ENCODE measurements around the gene GADD45B.
"Not testable (repeated sequence)": the region's sequence is repeated elsewhere in the genome, so short reads cannot be mapped to it uniquely, and the experiment has no call there.

The GADD45B gene

DNA sequence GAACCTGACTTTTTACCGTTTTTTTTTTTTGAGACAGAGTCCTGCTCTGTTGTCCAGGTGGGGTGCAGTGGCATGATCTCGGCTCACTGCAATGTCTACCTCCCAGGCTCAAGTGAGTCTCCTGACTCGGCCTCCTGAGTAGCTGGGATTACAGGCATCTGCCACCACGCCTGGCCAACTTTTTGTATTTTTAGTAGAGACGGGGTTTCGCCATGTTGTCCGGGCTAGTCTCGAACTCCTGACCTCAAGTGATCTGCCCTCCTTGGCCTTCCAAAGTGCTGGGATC, 6.1 kb upstream of the GADD45B start:
- DNase-seq: not testable (repeated sequence)

DNA sequence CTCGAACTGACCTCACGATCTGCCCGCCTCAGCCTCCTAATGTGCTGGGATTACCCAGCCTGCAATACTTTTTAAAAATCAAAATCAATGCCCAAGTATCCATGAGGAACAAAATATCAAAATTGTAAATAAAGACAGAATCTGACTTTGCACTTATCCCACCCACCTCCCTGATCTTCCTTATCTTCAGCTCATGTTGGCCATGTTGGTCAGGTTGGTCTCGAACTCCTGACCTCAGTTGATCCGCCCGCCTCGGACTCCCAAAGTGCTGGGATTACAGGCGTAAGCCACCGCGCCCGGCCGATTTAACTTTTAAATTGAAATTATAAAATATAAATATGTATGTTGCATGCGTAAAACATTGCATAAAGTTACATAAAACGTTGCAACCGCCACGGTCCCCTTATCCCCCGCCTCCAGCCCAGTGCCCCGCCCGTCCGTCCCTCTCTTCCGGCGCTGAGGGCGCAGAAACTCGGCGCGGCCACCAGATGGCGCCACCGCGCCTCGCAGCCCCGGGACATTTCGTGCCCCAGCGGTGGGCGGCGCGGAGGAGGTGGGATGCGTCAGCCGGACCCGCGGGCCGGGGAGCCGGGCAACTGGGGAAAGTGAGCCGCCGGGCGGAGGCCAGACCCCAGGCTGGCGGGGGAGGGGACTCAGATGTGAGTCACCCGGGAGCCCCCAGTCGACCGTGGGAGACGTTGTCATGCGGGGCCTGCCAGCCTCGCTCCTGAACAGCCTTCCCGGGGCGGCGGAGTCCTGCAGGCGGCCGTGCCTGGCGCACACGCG, 1.5 kb upstream of the GADD45B start:
- peak; percentile 95 for DNase-seq

DNA sequence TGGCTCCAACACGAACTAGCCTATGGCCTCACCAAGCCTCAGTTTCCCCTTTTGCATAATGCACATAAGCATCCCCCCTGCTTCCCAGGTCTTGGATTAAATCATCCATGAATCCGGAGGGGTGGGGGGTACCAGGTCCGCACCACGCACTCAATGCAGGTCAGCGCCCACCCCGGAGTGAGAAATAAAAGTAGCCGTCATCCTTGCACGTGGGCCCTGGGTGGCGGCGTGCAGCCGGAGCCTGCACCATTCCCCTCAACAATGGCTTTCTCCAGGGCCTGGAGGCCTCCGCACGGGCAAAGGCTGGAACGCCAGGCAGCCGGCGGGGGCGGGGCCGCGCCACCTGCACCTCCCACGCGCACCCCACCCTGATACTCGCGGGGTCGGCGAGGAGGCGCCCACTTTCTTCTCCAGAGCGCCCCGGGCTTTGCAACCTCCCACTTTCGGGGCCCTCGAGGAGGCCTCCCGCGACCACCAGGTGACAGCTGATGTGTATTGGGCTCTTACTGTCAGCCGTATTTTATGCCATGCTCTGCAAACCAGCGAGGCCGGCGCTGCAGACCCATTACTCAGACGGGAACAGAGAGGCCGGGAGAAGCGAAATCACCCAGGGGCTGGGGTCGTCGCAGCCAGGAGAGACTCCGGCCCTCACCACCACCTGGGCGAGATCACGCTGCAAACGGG, 767 bp upstream of the GADD45B start:
- peak; percentile 73 for DNase-seq

DNA sequence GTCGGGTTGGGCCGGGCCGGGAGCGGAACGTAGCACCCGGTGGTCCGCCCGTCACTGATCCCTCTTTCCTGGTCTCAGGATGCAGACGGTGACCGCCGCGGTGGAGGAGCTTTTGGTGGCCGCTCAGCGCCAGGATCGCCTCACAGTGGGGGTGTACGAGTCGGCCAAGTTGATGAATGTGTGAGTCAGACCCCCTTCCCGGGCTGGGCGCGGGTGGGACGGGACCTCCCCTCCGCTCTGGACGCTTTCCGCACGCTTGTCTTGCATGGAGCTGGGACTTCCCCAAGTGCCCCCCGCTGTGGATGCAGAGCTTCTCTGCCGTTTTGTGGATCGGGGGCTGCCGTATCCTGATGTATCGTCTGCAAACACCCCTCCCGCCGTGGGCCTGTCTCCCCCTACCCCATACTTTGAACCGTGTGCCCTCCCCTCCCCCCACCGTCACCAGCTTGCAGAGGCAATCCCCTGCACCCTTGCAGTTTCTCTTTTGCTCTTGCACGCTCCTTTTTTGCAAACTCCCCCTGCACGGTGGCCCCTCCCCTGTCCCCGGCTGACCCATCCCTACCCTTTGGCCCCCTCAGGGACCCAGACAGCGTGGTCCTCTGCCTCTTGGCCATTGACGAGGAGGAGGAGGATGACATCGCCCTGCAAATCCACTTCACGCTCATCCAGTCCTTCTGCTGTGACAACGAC, 669 bp downstream of the GADD45B start:
- peak; percentile 88 for DNase-seq

DNA sequence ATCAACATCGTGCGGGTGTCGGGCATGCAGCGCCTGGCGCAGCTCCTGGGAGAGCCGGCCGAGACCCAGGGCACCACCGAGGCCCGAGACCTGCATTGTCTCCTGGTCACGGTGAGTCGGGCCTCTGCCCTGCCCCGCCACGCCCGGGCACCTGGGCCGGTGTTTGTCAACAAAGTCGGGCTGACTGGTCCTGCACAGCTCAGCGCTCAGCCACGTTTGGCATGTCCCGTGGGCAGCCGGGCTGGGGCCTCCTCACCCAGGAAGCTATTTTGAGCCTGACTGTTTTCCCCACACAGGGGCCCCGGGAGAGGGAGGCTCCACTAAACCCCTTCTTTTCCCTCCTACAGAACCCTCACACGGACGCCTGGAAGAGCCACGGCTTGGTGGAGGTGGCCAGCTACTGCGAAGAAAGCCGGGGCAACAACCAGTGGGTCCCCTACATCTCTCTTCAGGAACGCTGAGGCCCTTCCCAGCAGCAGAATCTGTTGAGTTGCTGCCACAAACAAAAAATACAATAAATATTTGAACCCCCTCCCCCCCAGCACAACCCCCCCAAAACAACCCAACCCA, 1.3 kb downstream of the GADD45B start:
- DNase-seq: no peak

DNA sequence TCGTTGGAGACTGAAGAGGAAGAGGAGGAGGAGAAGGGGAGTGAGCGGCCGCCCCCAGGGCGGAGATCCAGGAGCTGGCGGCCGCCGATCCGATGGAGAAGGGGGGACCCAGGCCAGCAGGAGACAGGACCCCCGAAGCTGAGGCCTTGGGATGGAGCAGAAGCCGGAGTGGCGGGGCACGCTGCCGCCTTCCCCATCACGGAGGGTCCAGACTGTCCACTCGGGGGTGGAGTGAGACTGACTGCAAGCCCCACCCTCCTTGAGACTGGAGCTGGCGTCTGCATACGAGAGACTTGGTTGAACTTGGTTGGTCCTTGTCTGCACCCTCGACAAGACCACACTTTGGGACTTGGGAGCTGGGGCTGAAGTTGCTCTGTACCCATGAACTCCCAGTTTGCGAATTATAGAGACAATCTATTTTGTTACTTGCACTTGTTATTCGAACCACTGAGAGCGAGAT, 1.8 kb downstream of the GADD45B start:
- no peak for DNase-seq

DNA sequence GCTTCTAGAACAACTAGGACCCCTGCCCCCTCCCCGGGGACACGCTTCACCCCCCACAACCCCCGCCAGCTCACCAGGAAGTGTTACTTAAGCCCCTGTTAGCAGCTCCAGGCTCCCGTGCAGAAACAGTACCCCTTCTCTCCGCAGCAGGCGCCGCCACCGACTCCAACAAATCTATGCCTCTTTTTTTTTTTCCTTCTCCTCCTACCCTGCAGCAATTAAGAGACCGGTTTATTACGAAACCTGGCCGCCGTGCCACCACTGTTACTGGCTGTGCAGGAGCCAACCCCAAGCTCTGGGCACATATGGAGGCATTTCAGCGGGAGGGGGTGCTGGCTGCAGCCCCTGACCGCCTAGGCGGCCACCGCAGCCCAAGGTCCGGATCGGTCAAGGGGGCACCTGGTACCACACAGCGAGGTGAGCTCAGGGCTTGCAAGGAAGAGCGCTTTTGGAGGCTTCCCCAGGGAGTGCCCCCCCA, 2.4 kb downstream of the GADD45B start:
- no peak for DNase-seq

DNA sequence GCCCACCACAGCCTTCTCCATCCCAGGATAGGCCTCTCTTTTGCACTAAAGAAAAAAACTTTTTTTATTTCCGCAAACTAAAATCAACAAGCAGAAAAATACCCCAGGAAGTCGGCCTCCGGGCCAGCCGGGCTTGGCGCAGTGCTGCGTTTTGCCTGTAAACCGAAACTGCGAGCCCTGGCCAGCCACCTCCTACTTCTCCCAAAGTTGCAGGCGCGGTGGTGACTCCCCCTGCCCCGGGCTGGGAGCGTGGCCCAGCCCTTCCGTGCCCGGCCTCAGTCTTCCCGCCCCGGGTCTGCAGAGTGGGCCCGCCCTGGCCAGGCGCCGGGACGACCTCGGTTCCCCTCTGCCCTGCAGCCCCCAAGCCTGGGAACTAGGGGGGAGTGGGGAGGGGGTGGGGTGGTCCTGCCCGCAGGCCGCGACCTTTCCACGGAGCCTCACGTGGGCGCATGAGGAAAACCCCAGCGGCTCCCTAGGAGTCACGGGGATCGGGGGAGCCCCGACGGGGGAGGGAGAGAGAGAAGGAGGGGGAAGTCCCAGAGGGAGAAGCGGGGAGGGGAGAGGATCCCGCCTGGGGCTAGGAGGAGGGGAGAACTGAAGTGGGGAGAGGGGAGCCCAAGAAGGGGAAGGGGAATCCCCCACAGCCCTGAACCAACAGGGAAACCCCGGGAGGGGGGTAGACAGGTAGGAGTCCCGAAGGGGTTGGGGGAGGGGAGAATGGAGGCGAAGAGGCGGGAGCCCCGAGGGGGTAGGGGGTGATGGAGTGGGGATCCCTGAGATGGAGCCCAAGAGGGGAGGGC, 3.0 kb downstream of the GADD45B start:
- DNase-seq: peak; percentile 79

DNA sequence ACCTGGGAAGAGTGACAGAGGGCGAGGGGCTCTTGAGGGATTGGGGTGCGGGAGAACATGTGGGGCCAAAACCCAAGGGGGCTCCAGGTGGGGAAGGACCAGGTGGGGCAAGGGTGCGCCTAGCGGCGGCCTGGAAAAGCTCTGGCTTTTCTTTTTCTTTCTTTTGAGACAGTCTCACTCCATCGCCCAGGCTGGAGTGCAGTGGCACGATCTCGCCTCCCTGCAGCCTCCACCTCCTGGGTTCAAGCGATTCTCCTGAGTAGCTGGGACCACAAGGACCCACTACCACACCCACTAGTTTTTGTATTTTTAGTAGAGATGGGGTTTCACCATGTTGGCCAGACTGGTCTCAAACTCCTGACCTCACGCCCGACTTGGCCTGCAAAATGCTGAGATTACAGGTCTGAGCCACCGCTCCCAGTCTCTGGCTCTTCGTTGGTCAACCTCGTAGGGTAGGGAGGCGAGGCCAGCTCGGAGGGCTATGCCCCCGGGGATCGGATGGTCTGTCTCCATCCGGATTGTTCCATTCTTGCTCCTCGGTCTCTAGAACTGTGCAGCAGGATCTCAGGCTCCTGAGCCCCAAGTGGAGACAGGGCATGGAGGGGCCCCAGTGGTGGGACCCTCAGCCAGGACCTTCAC, 3.7 kb downstream of the GADD45B start:
- no peak for DNase-seq

DNA sequence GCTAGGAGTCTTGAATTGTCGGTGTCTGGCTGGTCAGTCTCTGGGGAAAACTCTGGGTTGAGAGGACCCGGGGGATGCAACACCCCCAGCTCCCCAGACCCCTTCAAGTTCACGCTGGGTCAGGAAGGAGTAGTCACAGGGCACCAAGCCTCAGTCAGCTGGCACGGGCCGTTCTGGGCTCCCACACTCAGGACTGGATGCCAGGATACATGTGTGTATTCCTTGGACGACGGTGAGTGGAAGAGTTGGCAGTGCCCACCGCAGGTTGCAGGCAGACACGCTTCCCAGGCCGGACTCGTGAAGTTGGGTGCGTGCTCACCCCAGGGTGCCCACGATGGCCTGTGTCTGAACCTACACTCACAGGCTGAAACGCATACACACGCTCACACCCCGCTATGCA, 5.5 kb downstream of the GADD45B start:
- DNase-seq: no peak

DNA sequence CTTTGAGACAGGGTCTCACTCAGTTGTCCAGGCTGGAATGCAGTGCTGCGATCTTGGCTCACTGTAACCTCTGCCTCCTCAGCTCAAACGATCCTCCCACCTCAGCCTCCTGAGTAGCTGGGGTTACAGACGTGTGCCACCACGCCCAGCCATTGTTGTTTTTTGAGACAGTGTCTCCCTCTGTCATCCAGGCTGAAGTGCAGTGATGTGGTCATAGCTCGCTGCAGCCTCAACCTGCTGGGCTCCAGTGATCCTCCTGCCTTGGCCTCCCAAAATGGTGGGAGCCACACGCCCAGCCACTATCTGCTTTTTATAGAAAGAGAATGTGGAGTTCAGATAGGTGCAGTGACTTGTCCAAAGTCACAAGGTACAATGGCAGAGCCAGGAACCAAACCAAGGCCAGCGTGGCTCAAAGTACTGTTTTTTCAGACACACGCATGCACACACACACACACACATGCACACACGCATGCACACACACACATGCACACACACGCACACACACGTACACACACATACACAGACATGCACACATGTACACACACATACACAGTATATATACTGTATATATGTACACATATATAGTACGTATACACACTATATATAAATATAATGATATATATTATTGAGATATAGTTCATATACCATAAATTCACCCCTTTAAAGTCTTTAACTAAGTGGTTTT, 6.6 kb downstream of the GADD45B start:
- no peak for DNase-seq

DNA sequence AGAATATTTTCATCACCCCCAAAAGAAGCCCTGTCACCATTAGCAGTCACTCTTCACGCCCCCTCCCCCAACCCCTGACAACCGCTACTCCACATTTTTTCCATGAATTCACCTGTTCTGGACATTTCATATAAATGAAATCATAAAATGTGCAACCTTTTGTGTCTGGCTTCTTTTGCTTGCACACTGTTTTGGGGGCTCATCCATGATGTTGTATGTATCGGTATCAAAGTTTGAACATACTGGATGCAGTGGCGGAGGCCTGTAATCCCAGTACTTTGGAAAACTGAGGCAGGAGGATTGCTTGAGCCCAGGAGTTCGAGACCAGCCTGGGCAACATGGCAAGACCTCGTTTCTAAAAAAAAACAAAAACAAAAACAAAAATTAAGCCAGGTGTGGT, 7.2 kb downstream of the GADD45B start:
- no peak for DNase-seq

DNA sequence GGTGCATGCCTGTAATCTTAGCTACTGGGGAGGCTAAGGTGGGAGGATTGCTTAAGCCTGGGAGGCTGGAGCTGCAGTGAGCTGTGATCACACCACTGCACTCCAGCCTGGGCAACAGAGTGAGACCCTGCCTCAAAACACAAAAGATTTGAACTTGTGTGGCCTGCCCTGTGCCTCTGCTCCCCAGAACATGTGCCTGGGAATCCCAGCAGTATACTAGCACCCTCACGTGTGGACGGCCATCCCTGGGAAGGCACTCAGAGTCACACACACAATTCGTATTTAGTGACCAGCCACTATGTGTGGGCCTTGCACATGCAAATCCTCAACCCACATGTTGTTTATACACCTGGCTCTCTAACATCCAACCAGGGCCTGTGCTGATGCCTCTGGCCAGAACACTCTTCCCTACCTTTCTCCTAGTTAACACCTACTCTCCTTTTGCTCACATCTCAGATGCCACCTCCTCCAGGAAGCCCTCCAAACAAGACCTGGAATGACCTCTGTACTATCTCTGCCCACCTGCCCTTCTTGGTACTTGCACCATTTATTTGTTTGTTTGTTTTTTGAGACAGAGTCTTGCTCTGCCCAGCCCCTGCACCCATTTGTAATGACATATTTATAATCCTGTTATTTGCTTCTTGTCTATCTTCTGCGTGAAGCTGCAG, 7.7 kb downstream of the GADD45B start:
- no peak for DNase-seq

DNA sequence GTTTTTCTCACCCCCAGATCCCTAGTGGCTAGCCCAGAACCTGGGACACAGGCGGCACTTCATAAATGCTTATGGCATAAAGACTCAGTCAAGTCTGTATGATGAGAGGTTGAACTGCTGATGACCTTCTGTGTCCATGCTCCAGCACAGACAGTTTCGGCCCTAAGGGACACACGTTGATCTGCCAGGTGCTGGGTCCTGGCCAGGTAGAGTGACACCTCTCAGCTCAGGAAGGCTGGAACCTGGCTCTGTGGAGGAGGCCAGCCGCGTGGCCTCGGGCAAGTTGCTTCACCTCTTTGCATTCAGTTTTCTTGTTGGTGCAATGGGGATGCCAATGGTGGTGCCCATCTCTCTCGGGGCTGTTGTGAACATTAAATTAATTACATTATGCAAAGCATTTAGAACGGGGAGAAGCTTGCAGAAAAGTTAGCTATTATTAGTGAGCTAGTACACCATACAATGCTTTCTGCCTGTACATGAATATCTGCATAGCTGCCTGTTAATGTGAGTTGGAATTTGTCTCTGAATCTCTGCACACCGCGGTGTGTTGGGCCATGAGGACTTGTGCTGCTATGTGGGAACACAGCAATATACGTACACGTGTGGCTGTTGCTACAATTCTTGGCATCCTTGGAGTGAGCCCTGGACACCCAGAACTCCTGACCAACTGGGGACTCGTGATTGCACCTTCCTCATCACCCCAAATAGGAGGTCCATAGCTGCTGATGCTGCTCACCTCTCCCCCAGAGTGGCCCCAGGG, 8.4 kb downstream of the GADD45B start:
- DNase-seq: no peak

DNA sequence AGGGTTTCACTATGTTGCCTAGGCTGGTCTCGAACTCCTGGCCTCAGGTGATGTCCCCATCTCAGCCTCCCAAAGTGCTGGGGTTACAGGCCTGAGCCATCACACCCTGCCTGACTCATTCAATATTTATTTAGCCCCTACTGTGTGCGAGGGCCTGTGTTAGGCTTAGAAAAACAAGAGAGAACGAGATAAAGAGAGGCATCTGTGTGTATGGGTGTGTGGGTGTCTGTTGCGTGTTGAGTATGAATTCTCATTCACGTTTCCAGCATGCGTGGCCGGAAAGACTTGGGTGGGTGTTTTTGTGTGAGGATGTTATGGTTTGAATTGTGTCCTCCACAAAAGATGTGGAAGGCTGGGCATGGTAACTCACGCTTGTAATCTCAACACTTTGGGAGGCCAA, 9.5 kb downstream of the GADD45B start:
- DNase-seq: no peak

DNA sequence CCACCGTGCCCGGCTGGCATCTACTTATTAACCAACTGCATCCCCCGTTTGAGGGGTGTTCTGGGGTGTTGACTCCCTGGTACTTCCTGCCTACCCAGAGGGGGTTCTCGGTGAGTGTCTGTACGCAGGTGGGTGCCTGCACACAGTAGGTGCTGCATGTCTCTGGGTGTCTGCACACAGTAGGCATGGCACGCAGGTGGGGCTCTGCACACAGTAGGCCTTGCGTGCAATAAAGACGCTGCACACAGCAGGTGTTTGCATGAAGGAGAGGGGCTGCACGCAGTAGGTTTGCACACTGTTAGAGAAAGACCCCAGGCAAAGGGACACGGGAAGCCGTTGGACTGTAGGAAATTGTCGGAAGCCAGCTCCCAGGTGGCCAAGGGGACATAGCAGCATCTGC, 11.2 kb downstream of the GADD45B start:
- no peak for DNase-seq

DNA sequence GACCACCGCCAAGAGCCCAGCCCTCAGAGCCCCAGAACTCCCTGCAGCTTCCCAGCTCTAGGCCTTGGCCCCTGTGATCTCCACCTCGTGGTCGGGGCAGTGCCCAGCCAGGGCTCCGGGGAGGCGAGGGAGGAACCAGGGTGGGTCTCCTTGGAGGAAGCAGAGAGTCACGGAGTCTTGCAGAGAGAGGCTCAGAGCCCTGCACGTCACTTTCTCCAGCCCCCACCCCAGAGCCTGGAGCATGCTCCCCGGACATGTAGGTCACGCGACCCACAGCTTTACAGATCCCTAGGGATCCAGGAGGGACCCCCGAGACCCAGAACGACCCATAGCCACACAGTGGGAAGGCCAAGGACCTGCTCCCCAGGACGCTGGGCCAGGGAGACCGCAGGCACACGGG, 11.9 kb downstream of the GADD45B start:
- DNase-seq: peak; percentile 48

DNA sequence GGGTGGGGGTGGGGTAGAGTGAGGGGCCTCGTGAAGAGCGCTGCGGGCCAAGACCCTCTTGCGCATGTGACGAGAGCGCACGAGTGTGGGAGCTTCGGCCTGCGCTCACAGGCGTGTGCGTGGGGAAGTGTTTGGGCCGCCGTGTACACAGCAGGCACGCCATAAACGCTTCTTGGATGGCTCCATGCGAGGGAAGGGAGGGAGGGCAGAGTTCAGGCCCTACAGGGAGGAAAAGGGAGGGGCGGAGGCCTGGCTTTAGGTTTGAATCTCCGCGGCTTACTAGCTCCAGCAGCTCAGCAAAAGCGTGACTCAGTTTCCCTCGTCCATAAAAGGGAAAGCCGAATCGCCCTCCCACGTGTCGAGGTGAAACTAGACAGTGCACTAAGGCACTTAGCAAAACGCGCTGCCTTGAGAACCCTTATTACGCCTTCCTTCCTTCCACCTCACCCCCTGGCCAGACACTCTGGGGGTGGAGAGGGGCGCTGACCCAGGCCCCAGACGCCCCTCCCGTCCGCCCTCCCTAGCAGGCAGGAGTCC, 12.5 kb downstream of the GADD45B start:
- DNase-seq: no peak

DNA sequence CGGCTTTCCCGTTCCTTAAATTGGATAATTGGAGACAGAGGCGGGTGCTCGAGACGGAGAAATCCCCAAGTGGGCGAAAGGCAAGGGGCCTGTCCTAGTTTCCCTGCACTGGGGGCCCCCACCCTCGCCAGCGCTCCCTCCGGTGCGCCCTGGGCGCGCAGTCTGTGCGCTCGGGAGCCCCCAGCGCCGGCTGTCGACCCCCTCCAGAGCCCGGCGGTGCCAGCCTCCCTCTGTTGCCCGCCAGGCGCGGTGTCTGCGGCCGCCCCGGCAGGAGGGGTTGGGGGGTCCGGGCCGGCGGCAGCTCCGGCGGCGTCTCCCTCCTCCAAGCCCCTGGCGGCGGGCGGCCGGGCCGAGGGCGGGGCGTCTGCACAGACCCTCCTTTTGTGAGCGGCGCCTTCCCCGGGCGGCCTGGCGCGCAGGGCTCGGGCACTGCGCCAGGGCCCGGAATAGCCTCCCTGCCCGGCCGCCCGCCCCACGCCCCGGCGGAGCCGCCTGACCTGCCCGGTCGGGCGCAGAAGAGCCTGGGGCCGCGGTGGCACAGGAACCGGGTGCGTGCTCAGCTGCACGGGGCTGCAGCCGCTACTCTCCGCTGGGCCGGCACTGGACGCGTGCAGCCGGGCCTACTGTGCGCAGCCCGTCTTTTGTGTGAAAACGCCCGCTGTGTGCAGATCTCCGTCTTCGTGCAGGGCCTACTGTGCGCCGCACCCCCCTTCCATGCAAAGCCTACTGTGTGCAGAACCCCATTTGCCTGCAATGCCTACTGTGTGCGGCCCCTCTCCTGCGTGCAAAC, 13.2 kb downstream of the GADD45B start:
- peak; percentile 79 for DNase-seq

Measured in fibroblast of skin of back (primary cell).